PFSK-1 (cell line): ENCODE measurements around the gene MRS2.

Experiments used
- POLR2AphosphoS5 ChIP-seq: IDR thresholded peaks from 2 replicates; pipeline ENCODE4 v1.6.1; 2012; ENCODE audit warnings: low read depth, mild to moderate bottlenecking, control low read depth, low read length, moderate library complexity
- SIN3A ChIP-seq: IDR thresholded peaks from 2 replicates; pipeline ENCODE4 v1.6.1; 2012; ENCODE audit warnings: mild to moderate bottlenecking, low read length, moderate library complexity, borderline replicate concordance; ENCODE audit not compliant: insufficient read depth
- TAF1 ChIP-seq: IDR thresholded peaks from 2 replicates; pipeline ENCODE4 v1.6.1; 2012; ENCODE audit warnings: low read length, control low read depth, borderline replicate concordance; ENCODE audit not compliant: insufficient read depth

DNA sequence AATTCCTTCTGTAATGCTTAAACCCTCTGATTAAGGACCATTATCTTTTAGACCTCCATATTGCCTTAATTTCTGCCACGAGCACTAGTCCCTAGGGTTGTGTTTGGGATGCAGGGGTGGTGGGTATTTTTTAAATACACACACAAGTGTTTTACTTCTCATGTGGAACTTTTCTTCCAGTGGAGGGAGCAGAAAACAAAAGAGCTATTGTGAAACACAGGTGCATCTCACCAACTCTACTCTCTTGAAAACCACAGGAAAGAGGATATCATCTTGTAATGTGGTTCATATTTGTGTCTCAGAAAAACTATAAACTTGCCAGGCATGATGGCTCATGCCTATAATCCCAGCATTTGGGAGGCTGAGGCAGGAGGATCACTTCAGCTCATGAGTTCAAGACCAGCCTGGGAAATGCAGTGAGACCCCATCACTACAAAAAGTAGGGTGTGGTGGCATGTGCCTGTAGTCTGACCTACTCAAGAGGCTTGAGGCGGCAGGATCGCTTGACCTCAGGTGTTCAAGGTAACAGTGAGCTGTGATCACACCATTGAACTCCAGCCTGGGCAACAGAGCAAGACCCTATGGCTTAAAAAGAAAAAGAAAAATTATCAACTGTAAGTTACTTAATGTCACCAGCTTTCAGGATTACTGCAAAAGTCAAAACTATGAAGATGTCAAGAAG lies 37.3 kb downstream of the MRS2 start:
- TF ChIP-seq TAF1, result no peak
- TF ChIP-seq SIN3A, result no peak
- no peak for TF ChIP-seq POLR2AphosphoS5
